Activated CD4-positive, alpha-beta T cell treated with anti-CD3 and anti-CD28 coated beads for 24 hours (primary cell): ENCODE data around the gene APBB1IP.
"Not testable (repeated sequence)": the region's sequence is repeated elsewhere in the genome, so short reads cannot be mapped to it uniquely, and the experiment has no call there.

Experiments
- DNase-seq, 2 donors: peaks; one replicate each; pipeline ENCODE4 v3.0.0-alpha.2; 2020; ENCODE audit warnings: low read depth in 2 of 2

Gene APBB1IP

DNA sequence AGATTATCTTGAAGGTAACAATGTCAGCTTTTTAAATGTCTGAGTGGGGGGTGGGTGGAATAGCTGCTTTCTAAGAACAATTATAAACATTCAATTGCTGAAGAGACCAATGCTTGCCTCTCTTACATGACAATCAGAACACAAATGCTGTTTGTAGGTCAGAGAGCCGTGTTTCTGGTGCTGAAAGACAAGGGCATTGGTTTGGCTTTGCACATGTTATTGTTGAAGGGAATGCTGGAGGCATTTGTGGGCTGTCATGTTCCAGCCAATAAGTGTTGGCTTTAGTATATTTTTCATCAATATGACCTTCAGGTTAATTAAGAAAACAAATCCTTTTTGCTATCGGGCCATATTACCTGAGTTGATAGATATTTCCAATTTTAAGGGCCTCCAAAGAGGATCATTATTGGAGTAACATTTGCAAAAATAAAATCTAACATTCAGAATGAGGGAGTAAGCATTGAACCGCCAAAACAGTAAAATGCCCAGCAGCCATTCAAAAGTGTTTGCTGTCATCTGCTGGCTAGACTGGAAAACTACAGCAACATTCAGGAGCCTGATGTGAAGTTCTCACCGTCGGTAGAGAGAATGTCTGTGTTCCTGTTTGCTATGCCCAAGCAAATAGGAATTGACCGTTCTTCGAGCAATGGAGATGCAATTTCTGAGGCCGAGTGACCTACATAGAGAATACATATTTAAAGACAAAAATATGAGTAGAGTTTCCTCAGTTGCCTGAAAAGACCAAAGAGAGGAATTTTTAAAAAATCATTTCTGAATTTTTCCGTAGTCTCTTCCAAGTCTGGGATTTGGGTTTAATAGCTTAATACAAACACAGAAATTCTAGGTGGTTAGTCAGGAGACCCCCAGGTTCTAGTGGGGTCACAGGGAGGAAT is 118.9 kb downstream of the APBB1IP start:
- DNase-seq: peak in 1 of 2 donors; percentile 24

DNA sequence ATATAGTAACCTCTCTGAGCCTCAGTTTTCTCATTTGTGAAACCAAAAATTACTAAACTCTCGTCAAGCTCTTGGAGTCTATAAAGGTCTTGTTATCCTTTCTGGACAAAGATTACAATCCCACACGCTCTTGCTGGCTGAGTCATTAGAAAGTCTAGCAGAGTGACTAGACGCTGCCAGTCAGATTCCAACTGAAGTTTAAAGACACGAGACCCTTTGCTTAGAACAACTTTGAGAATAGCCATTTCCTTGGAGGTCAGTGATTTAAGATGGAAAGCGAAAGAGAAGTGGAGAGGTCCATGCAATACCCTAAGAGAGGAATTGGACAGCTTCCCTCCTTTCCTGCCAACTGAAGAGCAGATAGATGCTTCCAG is 119.5 kb downstream of the APBB1IP start:
- DNase-seq: no peak

DNA sequence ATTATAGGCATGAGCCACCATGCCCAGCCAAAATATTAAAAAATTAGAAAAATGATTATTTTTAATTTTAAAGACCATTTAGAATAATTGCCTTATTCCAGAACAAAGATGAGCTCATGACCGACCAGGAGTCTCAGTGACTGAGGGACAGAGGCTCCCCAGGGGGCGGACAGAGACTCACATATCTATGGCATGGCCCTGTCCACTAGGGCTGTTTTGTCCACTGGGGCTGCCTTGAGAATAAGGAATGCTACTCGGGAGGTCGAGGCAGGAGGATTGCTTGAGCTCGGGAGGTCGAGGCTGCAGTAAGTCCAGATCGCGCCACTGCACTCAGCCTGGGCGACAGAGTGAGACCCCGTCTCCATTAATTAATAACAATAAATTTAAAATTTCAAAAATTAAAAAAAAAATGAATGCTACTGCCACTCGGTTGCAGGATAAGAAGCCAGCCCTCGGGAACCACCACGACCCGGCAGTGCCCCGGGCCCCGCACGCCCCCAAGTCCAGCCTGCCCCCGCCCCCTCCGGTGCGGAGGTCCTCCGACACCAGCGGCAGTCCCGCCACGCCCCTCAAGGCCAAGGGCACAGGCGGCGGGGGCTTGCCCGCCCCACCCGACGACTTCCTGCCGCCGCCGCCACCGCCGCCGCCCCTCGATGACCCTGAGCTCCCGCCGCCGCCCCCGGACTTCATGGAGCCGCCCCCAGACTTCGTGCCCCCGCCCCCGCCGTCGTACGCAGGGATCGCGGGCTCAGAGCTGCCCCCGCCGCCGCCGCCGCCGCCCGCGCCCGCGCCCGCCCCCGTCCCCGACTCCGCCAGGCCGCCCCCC is 128.6 kb downstream of the APBB1IP start:
- DNase-seq: no peak

- no peak for DNase-seq
These were observed 129.2 kb downstream of the APBB1IP start for GRCh38 chr10:26567351-26567721.

- no peak for DNase-seq
These were observed 133.5 kb downstream of the APBB1IP start for GRCh38 chr10:26571655-26572054.

GRCh38 chr10:26573674-26574073 is 135.5 kb downstream of the APBB1IP start:
- DNase-seq: no peak

GRCh38 chr10:26574783-26575182 is 136.6 kb downstream of the APBB1IP start:
- no peak for DNase-seq

DNA sequence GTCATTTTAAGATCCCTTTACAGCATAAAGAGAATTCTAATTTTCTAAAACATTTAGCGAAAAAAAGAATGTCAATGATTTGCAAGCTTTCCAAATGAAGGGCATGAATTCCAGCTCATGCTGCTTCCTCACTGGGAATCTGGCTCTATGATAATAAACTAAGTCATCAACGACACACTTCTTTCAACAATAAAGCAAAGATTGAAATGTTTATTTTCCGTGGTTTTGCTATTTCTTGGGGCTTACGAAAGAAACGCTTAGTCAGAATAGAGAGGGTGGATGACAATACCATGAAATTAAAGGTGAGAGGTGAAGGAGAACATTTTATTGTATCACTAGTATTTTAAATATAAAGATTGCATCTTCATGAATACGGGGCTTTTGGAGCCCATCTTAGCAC is 140.2 kb downstream of the APBB1IP start:
- not testable (repeated sequence) for DNase-seq

DNA sequence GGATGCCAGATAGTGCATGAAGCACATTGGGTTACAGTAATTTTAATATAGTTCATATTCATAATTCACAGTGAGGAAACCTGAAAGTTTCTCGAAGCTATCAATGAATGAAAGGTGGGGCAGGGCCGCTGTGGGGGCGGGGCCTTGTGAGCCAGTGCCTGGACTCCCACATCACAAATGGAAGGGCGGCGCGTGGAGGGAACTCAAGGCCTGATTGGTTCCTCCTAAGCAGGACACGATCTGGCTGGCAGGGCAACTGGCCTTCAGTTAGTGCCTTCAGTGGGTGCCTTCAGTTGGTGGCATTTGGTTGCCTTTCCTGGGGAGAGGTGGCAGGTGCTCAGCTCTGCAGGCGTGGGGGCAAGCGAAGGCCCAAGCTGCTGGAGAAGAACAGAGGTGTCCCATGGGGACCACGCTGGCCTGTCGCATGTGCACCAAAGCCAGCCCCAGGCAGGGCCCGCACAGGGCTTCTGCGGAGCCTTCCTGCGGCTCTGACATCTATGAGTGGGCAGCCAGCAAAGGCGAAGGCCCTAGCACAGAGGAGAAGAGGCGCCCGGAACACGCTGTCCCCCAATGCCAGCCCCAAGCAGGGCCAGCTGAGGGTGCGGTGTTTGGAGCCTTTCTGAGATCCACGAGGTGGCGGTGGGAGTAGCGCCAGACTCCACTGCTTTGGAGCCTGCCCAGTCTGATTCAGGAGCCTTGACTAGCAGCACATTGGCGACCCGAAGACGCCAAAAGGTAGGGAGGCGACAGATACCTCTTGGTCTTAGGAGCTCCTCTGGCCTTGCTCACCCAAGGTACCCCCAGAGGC is 141.3 kb downstream of the APBB1IP start:
- no peak for DNase-seq

- no peak for DNase-seq
These were observed 148.1 kb downstream of the APBB1IP start for GRCh38 chr10:26586211-26586610.

DNA sequence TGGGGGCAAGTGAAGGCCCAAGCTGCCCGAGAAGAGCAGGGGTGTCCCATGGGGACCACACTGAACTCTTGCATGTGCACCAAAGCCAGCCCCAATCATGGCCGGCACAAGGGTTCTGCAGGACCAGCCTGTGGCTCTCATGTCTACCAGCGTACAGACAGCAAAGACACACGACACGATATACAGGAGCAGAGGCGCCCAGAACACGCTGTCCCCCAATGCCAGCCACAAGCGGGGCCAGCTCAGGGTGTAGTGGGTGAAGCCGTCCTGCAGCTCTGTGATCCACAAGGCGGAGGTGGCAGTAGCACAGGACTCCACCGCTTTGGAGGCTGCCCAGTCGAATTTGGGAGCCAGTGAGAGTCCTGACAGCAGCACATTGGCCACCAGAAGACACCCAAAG is 150.5 kb downstream of the APBB1IP start:
- no peak for DNase-seq

DNA sequence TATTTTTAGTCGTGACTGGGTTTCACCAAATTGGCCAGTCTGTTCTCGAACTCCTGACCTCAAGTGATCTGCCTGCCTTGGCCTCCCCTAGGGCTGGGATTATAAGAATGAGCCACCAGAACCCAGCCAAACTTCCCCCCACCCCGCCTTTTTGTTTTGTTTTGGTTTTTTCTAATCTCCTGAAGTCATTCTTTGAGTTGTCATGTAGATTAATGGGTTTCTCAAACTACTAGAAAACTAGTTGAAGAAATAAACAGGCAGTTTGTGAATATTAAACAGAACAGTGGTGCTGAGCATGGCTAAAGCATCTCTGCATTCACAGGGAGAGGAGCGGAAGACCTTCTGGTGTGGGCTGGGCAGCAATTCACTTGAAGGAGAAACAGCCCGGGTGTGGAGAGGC is 151.7 kb downstream of the APBB1IP start:
- not testable (repeated sequence) for DNase-seq

DNA sequence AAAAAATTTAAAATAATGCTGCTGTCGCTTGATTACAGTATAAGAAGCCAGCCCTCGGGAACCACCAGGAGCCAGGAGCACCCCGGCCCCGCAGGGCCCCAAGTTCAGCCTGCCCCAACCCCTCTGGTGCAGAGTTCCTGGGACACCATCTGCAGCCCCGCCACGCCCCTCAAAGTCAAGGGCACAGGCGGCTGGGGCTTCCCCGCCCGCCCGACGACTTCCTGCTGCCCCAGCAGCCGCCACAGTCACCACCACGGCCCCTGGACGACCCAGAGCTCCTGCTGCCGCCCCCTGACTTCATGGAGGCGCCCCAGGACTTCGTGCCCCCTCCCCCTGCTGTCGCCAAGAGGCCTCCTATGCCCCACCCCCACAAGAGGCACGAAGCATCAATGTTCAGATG is 155.8 kb downstream of the APBB1IP start:
- no peak for DNase-seq

- DNase-seq: not testable (repeated sequence)
These were observed 165.1 kb downstream of the APBB1IP start for GRCh38 chr10:26603283-26603682.

- not testable (repeated sequence) for DNase-seq
These were observed 166.4 kb downstream of the APBB1IP start for GRCh38 chr10:26604320-26605093.

DNA sequence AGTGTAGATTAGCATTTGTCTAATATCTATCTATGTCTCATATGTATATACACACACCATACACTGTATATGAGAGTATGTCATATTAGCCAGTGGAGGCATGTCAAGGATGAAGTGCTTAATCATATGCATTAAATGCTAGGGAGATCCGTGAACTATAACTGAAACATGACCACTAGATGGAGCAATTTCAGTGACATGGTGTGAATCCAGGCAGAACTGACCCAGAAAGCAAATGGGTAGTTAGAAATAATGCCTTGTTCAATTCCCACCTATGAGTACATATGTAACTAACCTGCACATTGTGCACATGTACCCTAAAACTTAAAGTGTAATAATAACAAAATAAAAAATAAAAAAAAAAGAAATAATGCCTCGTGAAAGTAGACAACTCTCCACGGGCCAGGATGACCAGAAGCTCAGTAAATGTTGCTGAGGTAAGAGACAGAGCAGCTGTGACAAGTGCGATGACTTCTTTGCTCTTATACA is 168.3 kb downstream of the APBB1IP start:
- DNase-seq: not testable (repeated sequence)

- DNase-seq: no peak
These were observed 174.2 kb downstream of the APBB1IP start for GRCh38 chr10:26612151-26612915.
